ENCODE measurements around the gene NOXA1. TPM values are rescaled to one million over a fixed set of nuclear protein-coding genes. Genes with fewer than 3 reads are reported as not detected.

The NOXA1 gene
- total RNA-seq, 1 donor from 2014 or later, result 2.1 TPM

- H3K4me3 ChIP-seq (ENCODE audit: low read depth, low read length), result peak within 1 kb of the TSS; percentile 30
- no peak for TF ChIP-seq CTCF (conservative IDR thresholded peaks at IDR 0.05; ENCODE audit: low read depth, low read length)
- DNase-seq (ENCODE audit: low read depth), result no peak
Measured at GRCh38 chr9:137441289-137441934, 18.2 kb downstream of the NOXA1 start, which contains the start of gene ENTPD8. Gene ENTPD8, minus strand, starts transcription at chr9:137441357. Its CDS starts 3,072 bp downstream, at chr9:137438285.

DNA sequence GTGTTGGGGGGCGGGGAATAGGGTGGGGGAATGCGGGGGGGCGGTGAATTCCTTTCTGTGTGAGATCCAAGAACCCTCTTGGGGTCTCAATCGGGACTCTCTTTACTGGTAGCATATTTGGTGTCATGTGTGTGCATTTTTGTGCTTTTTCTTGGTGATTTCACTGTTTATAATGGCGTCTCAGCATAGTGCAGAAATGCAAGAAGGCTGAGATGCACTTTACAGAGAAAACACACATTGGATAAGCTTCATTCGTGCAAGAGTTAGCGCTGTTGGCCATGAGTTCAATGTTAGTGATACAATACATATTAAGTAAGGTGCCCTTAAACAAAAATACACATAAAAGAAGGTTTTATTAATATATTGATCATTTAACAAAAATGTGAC, 18.7 kb downstream of the NOXA1 start:
- no peak for DNase-seq (ENCODE audit: low read depth)
- no peak overlapping the region for H3K4me3 ChIP-seq (ENCODE audit: low read depth, low read length)
- no peak for TF ChIP-seq CTCF (conservative IDR thresholded peaks at IDR 0.05; ENCODE audit: low read depth, low read length)

DNA sequence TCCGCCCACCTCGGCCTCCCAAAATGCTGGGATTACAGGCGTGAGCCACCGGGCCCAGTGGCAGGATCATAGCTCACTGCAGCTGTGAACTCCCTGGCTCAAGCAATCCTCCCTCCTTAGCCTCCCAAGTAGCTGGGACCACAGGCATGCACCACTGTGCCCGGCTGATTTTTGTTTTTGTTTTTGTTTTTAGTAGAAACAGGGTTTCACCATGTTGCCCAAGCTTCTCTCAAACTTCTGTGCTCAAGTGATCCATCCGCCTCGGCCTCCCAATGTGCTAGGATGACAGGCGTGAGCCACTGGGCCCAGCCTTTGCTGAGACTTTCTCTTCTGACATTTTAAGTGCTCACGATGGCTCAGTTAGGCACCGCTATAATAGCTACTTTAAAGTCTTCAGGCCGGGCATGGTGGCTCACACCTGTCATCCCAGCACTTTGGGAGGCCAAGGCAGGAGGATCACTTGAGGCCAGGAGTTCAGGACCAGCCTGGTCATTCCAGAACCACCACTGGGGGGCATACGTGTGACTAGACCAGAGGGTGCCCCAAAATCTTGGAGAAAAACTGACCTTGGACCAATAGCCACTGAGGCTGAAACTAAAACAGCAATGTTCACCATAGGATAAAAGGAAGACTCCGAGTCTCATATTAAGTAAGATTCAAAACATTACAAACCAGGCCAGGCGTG, 21.1 kb downstream of the NOXA1 start:
- no peak for TF ChIP-seq CTCF (conservative IDR thresholded peaks at IDR 0.05; ENCODE audit: low read depth, low read length)
- no peak overlapping the region for H3K4me3 ChIP-seq (ENCODE audit: low read depth, low read length)
- DNase-seq (ENCODE audit: low read depth), result no peak

DNA sequence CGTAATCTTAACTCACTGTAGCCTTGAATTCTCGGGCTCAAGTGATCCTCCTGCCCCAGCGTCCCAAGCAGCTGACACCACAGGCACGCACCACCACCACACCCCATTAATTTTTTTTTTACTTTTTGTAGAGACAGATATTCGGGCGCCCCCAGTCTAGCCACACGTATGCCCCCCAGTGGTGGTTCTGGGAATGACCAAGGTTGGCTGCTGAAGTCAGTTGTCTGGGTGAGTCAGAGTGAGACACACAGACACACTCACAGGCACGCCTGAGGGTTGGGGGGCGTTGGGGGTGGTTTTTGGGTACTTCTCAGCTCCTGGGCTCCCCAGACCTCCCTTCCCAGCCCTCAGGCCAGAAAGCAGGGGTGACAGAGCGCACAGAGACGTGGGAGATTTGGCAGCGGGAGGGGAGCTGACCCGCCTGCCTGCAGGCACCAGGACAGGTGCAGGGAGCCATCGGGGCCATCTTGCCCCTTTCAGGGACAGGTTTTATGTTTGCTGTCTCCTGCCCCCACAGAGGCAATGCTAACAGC, 22.1 kb downstream of the NOXA1 start:
- DNase-seq (ENCODE audit: low read depth), result peak; percentile 20
- H3K4me3 ChIP-seq (ENCODE audit: low read depth, low read length), result no peak overlapping the region
- peak; percentile 83 for TF ChIP-seq CTCF (conservative IDR thresholded peaks at IDR 0.05; ENCODE audit: low read depth, low read length)

GRCh38 chr9:137445930-137446431, 22.8 kb downstream of the NOXA1 start:
- TF ChIP-seq CTCF (conservative IDR thresholded peaks at IDR 0.05; ENCODE audit: low read depth, low read length), result no peak
- no peak for DNase-seq (ENCODE audit: low read depth)
- no peak overlapping the region for H3K4me3 ChIP-seq (ENCODE audit: low read depth, low read length)

- no peak for DNase-seq (ENCODE audit: low read depth)
- TF ChIP-seq CTCF (conservative IDR thresholded peaks at IDR 0.05; ENCODE audit: low read depth, low read length), result no peak
- no peak overlapping the region for H3K4me3 ChIP-seq (ENCODE audit: low read depth, low read length)
Measured at GRCh38 chr9:137446851-137447471, 23.8 kb downstream of the NOXA1 start.
